ENCODE measurements around the gene FZD1. TPM values are rescaled to one million over a fixed set of nuclear protein-coding genes. Genes with fewer than 3 reads are reported as not detected.

Gene FZD1
- polyA plus RNA-seq, 3 donors: 3.6 to 10.1 (median 7.9) TPM

GRCh38 chr7:91250706-91251105 lies 13.5 kb upstream of the FZD1 start:
- no peaks in the 10 kb centered on the region for H3K36me3 ChIP-seq (replicated peaks in 1 of 2; ENCODE audit: control insufficient read depth in 1 of 2, insufficient read depth in 2 of 2, low read length in 2 of 2)
- H3K27me3 Mint-ChIP-seq (ENCODE audit: low read depth in 3 of 3): peaks cover 0 to 5% (median 3%) of the 10 kb centered on the region in 3 donors
- no peaks in the 10 kb centered on the region for H4K20me1 ChIP-seq (ENCODE audit: insufficient read depth, low read length)
- no peaks in the 10 kb centered on the region for H3K4me1 Mint-ChIP-seq
- no peaks in the 10 kb centered on the region for H3K36me3 Mint-ChIP-seq
- H3K4me3 Mint-ChIP-seq: no peak overlapping the region
- no peak for DNase-seq
- no peaks in the 10 kb centered on the region for H3K9me3 ChIP-seq (replicated peaks in 1 of 2; ENCODE audit: control insufficient read depth in 1 of 2, insufficient read depth in 1 of 2, low read length in 2 of 2)
- no peak overlapping the region for H3K27ac Mint-ChIP-seq
- H3K9ac ChIP-seq (ENCODE audit: insufficient read depth, low read length, poor library complexity, severe bottlenecking): no peak overlapping the region
- no peaks in the 10 kb centered on the region for H3K4me1 ChIP-seq (ENCODE audit: control insufficient read depth in 1 of 2, insufficient read depth in 2 of 2, low read length in 2 of 2)
- no peaks in the 10 kb centered on the region for H3K27me3 ChIP-seq (ENCODE audit: control insufficient read depth in 2 of 2, insufficient read depth in 2 of 2, low read length in 2 of 2)
- no peak overlapping the region for H3K27ac ChIP-seq (ENCODE audit: low read depth in 1 of 2, low read length in 2 of 2)
- H3K4me3 ChIP-seq (replicated peaks in 1 of 3; ENCODE audit: low read depth in 2 of 3, low read length in 3 of 3): no peak overlapping the region
- no peaks in the 10 kb centered on the region for H3K79me2 ChIP-seq (ENCODE audit: insufficient read depth, low read length)
- intact Hi-C loops (cut with micrococcal nuclease): no loop called here
- H2AFZ ChIP-seq (ENCODE audit: insufficient read depth, low read depth, low read length, poor library complexity, severe bottlenecking): no peak overlapping the region
- 90% methylated on average over 2 of the region's 4 CpGs for WGBS (ENCODE audit: insufficient coverage)
- TF ChIP-seq CTCF (IDR thresholded peaks at IDR 0.05): no peak
- no peak overlapping the region for H3K4me2 ChIP-seq (replicated peaks; ENCODE audit: extremely low read depth, low read length, poor library complexity, severe bottlenecking)
- peaks cover 2 to 11% (median 4%) of the 10 kb centered on the region in 7 donors for H3K9me3 Mint-ChIP-seq

- no peak for DNase-seq
- WGBS (ENCODE audit: insufficient coverage): 100% methylated on average over 3 of the region's 3 CpGs
- Mint-ChIP-seq H3K27me3 (ENCODE audit: low read depth in 3 of 3) (peaks cover 0 to 5% (median 3%) of the 10 kb centered on the region in 3 donors), H3K4me1 (no peaks in the 10 kb centered on the region), H3K27ac (no peak overlapping the region), H3K9me3 (peaks cover 10 to 20% (median 15%) of the 10 kb centered on the region in 7 donors), H3K4me3 (no peak overlapping the region), H3K36me3 (no peaks in the 10 kb centered on the region)
- no peaks in the 10 kb centered on the region for H3K79me2 ChIP-seq (ENCODE audit: insufficient read depth, low read length)
- H3K9ac ChIP-seq (ENCODE audit: insufficient read depth, low read length, poor library complexity, severe bottlenecking): no peak overlapping the region
- H3K4me2 ChIP-seq (replicated peaks; ENCODE audit: extremely low read depth, low read length, poor library complexity, severe bottlenecking): no peak overlapping the region
- no peaks in the 10 kb centered on the region for H4K20me1 ChIP-seq (ENCODE audit: insufficient read depth, low read length)
- no peaks in the 10 kb centered on the region for H3K4me1 ChIP-seq (ENCODE audit: control insufficient read depth in 1 of 2, insufficient read depth in 2 of 2, low read length in 2 of 2)
- intact Hi-C loops (cut with micrococcal nuclease): no loop called here
- H2AFZ ChIP-seq (ENCODE audit: insufficient read depth, low read depth, low read length, poor library complexity, severe bottlenecking): no peak overlapping the region
- TF ChIP-seq CTCF (IDR thresholded peaks at IDR 0.05): no peak
- no peaks in the 10 kb centered on the region for H3K36me3 ChIP-seq (replicated peaks in 1 of 2; ENCODE audit: control insufficient read depth in 1 of 2, insufficient read depth in 2 of 2, low read length in 2 of 2)
- H3K4me3 ChIP-seq (replicated peaks in 1 of 3; ENCODE audit: low read depth in 2 of 3, low read length in 3 of 3): no peak overlapping the region
- H3K27ac ChIP-seq (ENCODE audit: low read depth in 1 of 2, low read length in 2 of 2): no peak overlapping the region
- no peaks in the 10 kb centered on the region for H3K27me3 ChIP-seq (ENCODE audit: control insufficient read depth in 2 of 2, insufficient read depth in 2 of 2, low read length in 2 of 2)
- peaks cover 0 to 7% of the 10 kb centered on the region in 2 donors for H3K9me3 ChIP-seq (replicated peaks in 1 of 2; ENCODE audit: control insufficient read depth in 1 of 2, insufficient read depth in 1 of 2, low read length in 2 of 2)
Observed at GRCh38 chr7:91251877-91252276, 12.4 kb upstream of the FZD1 start.

Data from CD14-positive monocyte (primary cell).